ENCODE data around the gene PHETA2. TPM values are rescaled to one million over a fixed set of nuclear protein-coding genes. Genes with fewer than 3 reads are reported as not detected.

The PHETA2 gene
- total and polyA plus RNA-seq, 2 of the 13 experiments (the other 11 are each of a cell fraction or from before 2014, with no cell fraction given), result 0.07 TPM; not detected in 1

GRCh38 chr22:42065438-42066125 is 8.5 kb upstream of the PHETA2 start (continued):
- TF ChIP-seq PBX3 (CRISPR knock-in tag; IDR thresholded peaks at IDR 0.05; ENCODE audit: borderline replicate concordance), result no peak
- no peak for TF ChIP-seq JUNB (CRISPR knock-in tag; IDR thresholded peaks at IDR 0.05; ENCODE audit: borderline replicate concordance)

- Histone ChIP-seq H3K4me1 (ENCODE audit: insufficient read depth, low read length) (peaks cover 28% of the 10 kb centered on the region), H3K27ac (ENCODE audit: extremely low read length, insufficient read depth, low read length) (no peak overlapping the region), H3K79me2 (ENCODE audit: insufficient read depth, low read length) (no peaks in the 10 kb centered on the region), H3K9me3 (ENCODE audit: low read length) (no peaks in the 10 kb centered on the region), H3K4me2 (ENCODE audit: low read depth, low read length) (no peak overlapping the region), H3K9ac (ENCODE audit: insufficient read depth, low read depth, low read length) (no peak overlapping the region), H3K36me3 (replicated peaks in 1 of 2; ENCODE audit: control insufficient read depth in 1 of 2, insufficient read depth in 2 of 2, low read length in 2 of 2) (peaks cover 6 to 7% of the 10 kb centered on the region in 2 experiments; a peak in 3 of 5 replicates), H3K4me3 (replicated peaks in 1 of 3; ENCODE audit: insufficient read depth in 1 of 3, low read depth in 2 of 3, low read length in 3 of 3) (no peak overlapping the region), H2AFZ (ENCODE audit: low read length) (no peak overlapping the region), H3K27me3 (ENCODE audit: control insufficient read depth in 1 of 2, insufficient read depth in 2 of 2, low read length in 2 of 2) (no peaks in the 10 kb centered on the region), H4K20me1 (ENCODE audit: insufficient read depth, low read length) (no peaks in the 10 kb centered on the region)
- DNase-seq (ENCODE audit: low spot score), result no peak
- no peak for FAIRE-seq
- BruUV-seq (replicated peaks), result no TSS peak
- in situ Hi-C loops (cut with HindIII; ENCODE audit: extremely low pct_ligation_motif_present, low pct_unique_long_range_greater_than_20kb), result no loop called here
- ChIA-PET POLR2A (no interaction called here), CTCF (ENCODE audit: low intra/inter-chr PET ratio, low total read pairs) (no interaction called here)
- intact Hi-C loops (cut with micrococcal nuclease; ENCODE audit: unreplicated experiment), result no loop called here
- ATAC-seq, result no peak
- WGBS (ENCODE audit: low lambda C conversion rate), result 94% methylated on average over 3 of the region's 7 CpGs
- no peak for TF ChIP-seq NKX3-1 (CRISPR knock-in tag; IDR thresholded peaks at IDR 0.05)
- no peak for TF ChIP-seq ZNF180 (CRISPR knock-in tag; IDR thresholded peaks at IDR 0.05; ENCODE audit: borderline replicate concordance, low read depth)
- TF ChIP-seq KDM1A (CRISPR knock-in tag; IDR thresholded peaks at IDR 0.05), result no peak
- TF ChIP-seq BCLAF1 (IDR thresholded peaks at IDR 0.05), result no peak
- TF ChIP-seq ZNF367 (CRISPR knock-in tag; IDR thresholded peaks at IDR 0.05; ENCODE audit: borderline replicate concordance), result no peak
- no peak for TF ChIP-seq GMEB2 (CRISPR knock-in tag; IDR thresholded peaks at IDR 0.05; ENCODE audit: low read depth)
- no peak for TF ChIP-seq FOXM1 (CRISPR knock-in tag; IDR thresholded peaks at IDR 0.05)
- no peak for TF ChIP-seq NFE2 (CRISPR knock-in tag; IDR thresholded peaks at IDR 0.05)
- TF ChIP-seq ZNF775 (CRISPR knock-in tag; IDR thresholded peaks at IDR 0.05; ENCODE audit: borderline replicate concordance), result no peak
- TF ChIP-seq ZNF776 (CRISPR knock-in tag; IDR thresholded peaks at IDR 0.05), result no peak
- TF ChIP-seq DMTF1 (CRISPR knock-in tag; IDR thresholded peaks at IDR 0.05), result no peak
- no peak for TF ChIP-seq ZNF556 (CRISPR knock-in tag; IDR thresholded peaks at IDR 0.05; ENCODE audit: borderline replicate concordance)
Measured at GRCh38 chr22:42066126-42066761, 7.8 kb upstream of the PHETA2 start.
